ENCODE measurements around the gene ZNF554.
"Not testable (repeated sequence)": the region's sequence is repeated elsewhere in the genome, so short reads cannot be mapped to it uniquely, and the experiment has no call there.

Gene ZNF554

DNA sequence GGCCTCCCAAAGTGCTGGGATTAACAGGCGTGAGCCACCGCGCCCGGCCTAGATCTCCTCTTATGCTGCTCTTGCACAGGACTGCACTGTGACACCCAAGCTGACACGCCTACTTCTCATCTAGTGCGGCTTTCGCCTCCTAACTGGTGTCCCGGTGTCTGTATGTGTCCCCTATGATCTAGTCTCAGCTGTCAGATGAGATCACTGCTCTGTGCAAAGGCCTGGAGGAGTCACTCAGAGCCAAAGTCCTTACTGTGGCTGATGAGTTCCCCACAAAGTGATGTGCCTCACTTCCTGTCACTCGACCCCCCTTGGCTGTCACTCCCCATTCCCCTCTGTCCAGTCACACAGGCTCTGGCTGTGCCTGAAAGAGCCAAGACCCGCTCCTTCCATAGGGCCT, 50.0 kb downstream of the ZNF554 start:
- no peak for DNase-seq (ENCODE audit: low spot score)

DNA sequence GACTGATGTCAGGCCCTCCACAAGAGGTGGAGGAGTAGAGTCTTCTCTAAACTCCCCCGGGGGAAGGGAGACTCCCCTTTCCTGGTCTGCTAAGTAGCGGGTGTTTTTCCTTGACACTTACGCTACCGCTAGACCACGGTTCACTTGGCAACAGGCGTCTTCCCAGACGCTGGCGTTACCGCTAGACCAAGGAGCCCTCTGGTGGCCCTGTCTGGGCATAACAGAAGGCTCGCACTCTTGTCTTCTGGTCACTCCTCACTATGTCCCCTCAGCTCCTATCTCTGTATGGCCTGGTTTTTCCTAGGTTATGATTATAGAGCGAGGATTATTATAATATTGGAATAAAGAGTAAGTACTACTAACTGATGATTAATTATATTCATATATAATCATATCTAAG, 52.5 kb downstream of the ZNF554 start:
- not testable (repeated sequence) for DNase-seq (ENCODE audit: low spot score)

DNA sequence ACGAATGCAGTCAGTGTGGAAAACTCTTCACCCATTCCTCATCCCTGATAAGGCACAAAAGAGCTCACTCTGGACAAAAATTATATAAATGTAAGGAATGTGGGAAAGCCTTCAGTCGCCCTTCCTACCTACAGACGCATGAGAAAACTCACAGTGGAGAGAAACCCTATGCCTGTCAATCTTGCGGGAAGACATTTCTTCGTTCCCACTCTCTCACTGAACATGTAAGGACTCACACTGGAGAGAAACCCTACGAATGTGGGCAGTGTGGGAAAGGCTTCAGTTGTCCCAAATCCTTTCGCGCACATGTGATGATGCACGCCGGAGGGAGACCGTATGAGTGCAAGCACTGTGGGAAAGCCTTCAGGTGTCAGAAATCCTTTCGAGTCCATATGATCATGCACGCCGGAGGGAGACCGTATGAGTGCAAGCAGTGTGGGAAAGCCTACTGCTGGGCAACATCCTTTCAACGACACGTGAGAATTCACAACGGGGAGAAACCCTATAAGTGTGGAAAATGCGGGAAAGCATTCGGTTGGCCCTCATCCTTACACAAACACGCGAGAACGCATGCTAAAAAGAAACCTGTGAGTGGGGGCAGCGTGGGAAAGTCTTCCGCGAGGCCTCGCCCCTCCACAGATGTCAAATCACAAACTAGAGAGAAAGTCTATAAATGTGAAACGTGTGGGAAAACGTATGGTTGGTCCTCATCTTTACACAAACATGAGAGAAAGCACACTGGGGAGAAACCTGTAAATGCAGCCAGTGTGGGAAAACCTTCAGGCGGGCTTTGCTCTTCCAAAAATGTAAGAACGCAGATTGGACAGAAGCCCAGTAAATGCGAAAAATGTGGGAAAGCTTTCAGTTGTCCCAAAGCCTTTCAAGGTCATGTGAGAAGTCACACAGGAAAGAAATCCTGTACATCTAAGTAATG, 58.0 kb downstream of the ZNF554 start:
- no peak for DNase-seq (ENCODE audit: low spot score)

DNA sequence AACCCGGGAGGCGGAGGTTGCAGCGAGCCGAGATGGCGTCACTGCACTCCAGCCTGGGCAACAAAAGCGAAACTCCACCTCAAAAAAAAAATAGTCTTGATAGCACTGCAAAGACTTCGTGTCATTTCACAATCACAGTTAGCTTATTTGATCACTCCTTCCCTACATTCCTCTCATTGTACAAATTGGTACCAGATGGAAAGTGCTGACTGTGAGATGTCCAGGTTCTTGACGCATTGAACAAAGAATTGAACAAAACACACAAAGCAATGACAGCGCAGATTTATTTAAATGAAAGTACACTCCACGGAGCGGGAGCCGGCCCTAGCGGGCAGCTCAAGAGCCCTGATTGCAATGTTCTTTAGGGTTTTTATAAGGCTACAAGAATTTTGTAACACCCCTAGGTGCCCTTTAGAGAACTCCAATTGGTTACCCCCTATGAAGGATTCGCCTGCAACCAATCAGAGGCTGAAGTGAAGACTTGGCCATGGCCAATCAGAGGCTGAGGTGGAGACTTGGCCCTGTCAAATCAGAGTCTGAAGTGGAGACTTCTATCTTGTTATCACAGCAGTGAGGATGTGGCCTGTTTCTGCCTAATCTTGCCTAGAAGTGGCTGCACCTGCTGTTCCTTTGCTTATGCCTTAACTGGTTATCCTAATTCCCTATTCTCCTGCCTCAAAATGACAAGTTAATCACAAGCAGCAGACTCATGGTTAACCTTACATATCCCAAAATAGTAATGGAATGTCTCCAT, 64.2 kb downstream of the ZNF554 start:
- no peak for DNase-seq (ENCODE audit: low spot score)

DNA sequence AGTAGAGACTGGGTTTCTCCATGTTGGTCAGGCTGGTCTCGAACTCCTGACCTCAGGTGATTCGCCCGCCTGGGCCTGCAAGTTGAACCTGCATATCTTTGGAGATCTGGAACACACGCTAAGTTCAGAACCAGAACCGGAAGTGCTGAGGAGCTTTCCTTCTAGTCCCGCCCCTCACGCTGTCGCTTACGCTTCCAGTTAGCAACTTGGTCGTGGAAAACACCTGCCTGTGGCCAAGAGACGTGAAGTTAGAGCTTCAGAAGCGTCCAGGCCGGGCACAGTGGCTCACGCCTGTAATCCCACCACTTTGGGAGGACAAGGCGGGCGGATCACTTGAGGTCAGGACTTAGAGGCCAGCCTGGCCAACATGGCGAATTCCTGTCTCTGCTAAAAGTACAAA, 66.1 kb downstream of the ZNF554 start:
- DNase-seq (ENCODE audit: low spot score) = no peak
